Testis (tissue), 2 donors: Measurements from ENCODE around the gene ZNF213.

ENCODE experiments used
- CTCF ChIP-seq, 3 experiments: fragments of 450-650 bp in 2 of 3; fragments of 200-600 bp in 1 of 3; sonication (generic) in 1 of 3; IDR thresholded peaks; one replicate each; pipeline ENCODE4 v1.5.1; 2016 to 2019; ENCODE audit warnings: antibody characterized with exemption in 3 of 3, mild to moderate bottlenecking in 2 of 3, moderate library complexity in 1 of 3
- POLR2A ChIP-seq: fragments of 450-650 bp; IDR thresholded peaks from one replicate; pipeline ENCODE4 v1.6.1; 2017; ENCODE audit warnings: antibody characterized with exemption, mild to moderate bottlenecking, moderate library complexity

- TF ChIP-seq CTCF (IDR thresholded peaks at IDR 0.05) (no peak), POLR2A (no peak)
Measured at GRCh38 chr16:3152991-3153368, 18.2 kb downstream of the ZNF213 start.
